H9 (cell line): Measurements from ENCODE around the gene KIF26A. TPM values are rescaled to one million over a fixed set of nuclear protein-coding genes. Genes with fewer than 3 reads are reported as not detected.

Source experiments
- DNase-seq: peaks from one replicate; pipeline ENCODE4 v3.0.0-alpha.2; 2017
- H2AFZ ChIP-seq: one replicate; pipeline ENCODE4 v1.6.1; 2013; ENCODE audit warnings: mild to moderate bottlenecking, low read length, control low read depth, moderate library complexity
- H2AK5ac ChIP-seq: 2 replicates; pipeline ENCODE4 v1.6.1; 2013; ENCODE audit warnings: low read length, control low read depth, mixed read lengths; ENCODE audit not compliant: insufficient read length
- H2BK120ac ChIP-seq: one replicate; pipeline ENCODE4 v1.6.1; 2013; ENCODE audit warnings: low read depth, mild to moderate bottlenecking, low read length, control low read depth, inconsistent platforms; ENCODE audit not compliant: poor library complexity, severe bottlenecking
- H2BK12ac ChIP-seq: 2 replicates; pipeline ENCODE4 v1.6.1; 2013; ENCODE audit warnings: low read length, control low read depth, mixed read lengths, low read depth; ENCODE audit not compliant: insufficient read length
- H2BK15ac ChIP-seq: 2 replicates; pipeline ENCODE4 v1.6.1; 2013; ENCODE audit warnings: low read depth, low read length, control low read depth
- H2BK20ac ChIP-seq: one replicate; pipeline ENCODE4 v1.6.1; 2013; ENCODE audit warnings: low read depth, mild to moderate bottlenecking, low read length, control low read depth, inconsistent platforms; ENCODE audit not compliant: poor library complexity, severe bottlenecking
- H2BK5ac ChIP-seq: 2 replicates; pipeline ENCODE4 v1.6.1; 2013; ENCODE audit warnings: low read length, control low read depth, mixed read lengths; ENCODE audit not compliant: insufficient read length
- H3K14ac ChIP-seq: 2 replicates; pipeline ENCODE4 v1.6.1; 2013; ENCODE audit warnings: low read length, control low read depth; ENCODE audit not compliant: insufficient read depth
- H3K18ac ChIP-seq: 2 replicates; pipeline ENCODE4 v1.6.1; 2013; ENCODE audit warnings: low read depth, mild to moderate bottlenecking, mixed read lengths, low read length, control low read depth; ENCODE audit not compliant: insufficient read length
- H3K23ac ChIP-seq: 2 replicates; pipeline ENCODE4 v1.6.1; 2013; ENCODE audit warnings: low read length, control low read depth, mixed read lengths, low read depth; ENCODE audit not compliant: insufficient read length
- H3K23me2 ChIP-seq: 2 replicates; pipeline ENCODE4 v1.6.1; 2013; ENCODE audit warnings: low read depth, mild to moderate bottlenecking, mixed read lengths, low read length, control low read depth; ENCODE audit not compliant: insufficient read length, poor library complexity, severe bottlenecking
- H3K27ac ChIP-seq: 2 replicates; pipeline ENCODE4 v1.5.1; 2013; ENCODE audit warnings: low read length, control low read depth, mixed read lengths, low read depth; ENCODE audit not compliant: insufficient read length
- H3K27me3 ChIP-seq: 2 replicates; pipeline ENCODE4 v1.6.1; 2013; ENCODE audit warnings: low read length, control low read depth, inconsistent platforms; ENCODE audit not compliant: insufficient read depth
- H3K4ac ChIP-seq: 2 replicates; pipeline ENCODE4 v1.6.1; 2013; ENCODE audit warnings: low read depth, mild to moderate bottlenecking, control low read depth, inconsistent platforms, low read length, moderate library complexity
- H3K4me1 ChIP-seq: 2 replicates; pipeline ENCODE4 v1.6.1; 2013; ENCODE audit warnings: low read length, control low read depth, inconsistent platforms; ENCODE audit not compliant: insufficient read depth
- H3K4me2 ChIP-seq: 2 replicates; pipeline ENCODE4 v1.6.1; 2013; ENCODE audit warnings: low read length, control low read depth, mixed read lengths; ENCODE audit not compliant: insufficient read length, insufficient read depth
- H3K56ac ChIP-seq: 2 replicates; pipeline ENCODE4 v1.6.1; 2013; ENCODE audit warnings: low read depth, mild to moderate bottlenecking, mixed read lengths, low read length, control low read depth; ENCODE audit not compliant: insufficient read length
- H3K79me1 ChIP-seq: 2 replicates; pipeline ENCODE4 v1.6.1; 2013; ENCODE audit warnings: low read depth, mild to moderate bottlenecking, moderate library complexity, low read length, control low read depth, inconsistent platforms; ENCODE audit not compliant: insufficient read depth, poor library complexity, severe bottlenecking
- H3K79me2 ChIP-seq: 2 replicates; pipeline ENCODE4 v1.6.1; 2013; ENCODE audit warnings: low read length, control low read depth, inconsistent platforms; ENCODE audit not compliant: insufficient read depth
- H3K9ac ChIP-seq: 2 replicates; pipeline ENCODE4 v1.6.1; 2013; ENCODE audit warnings: low read length, control low read depth, mixed read lengths; ENCODE audit not compliant: insufficient read length; ENCODE audit errors: extremely low read depth
- H3K9me3 ChIP-seq: one replicate; pipeline ENCODE4 v1.6.1; 2013; ENCODE audit warnings: low read depth, low read length, inconsistent platforms; ENCODE audit not compliant: control insufficient read depth
- H3T11ph ChIP-seq: one replicate; pipeline ENCODE4 v1.6.1; 2013; ENCODE audit warnings: mild to moderate bottlenecking, low read length, control low read depth, inconsistent platforms
- H4K20me1 ChIP-seq: one replicate; pipeline ENCODE4 v1.6.1; 2013; ENCODE audit not compliant: control insufficient read depth, insufficient read length, insufficient read depth
- H4K5ac ChIP-seq: 2 replicates; pipeline ENCODE4 v1.6.1; 2013; ENCODE audit warnings: low read depth, mild to moderate bottlenecking, mixed read lengths, low read length, control low read depth; ENCODE audit not compliant: insufficient read length
- H4K8ac ChIP-seq: replicated peaks from 2 replicates; pipeline ENCODE4 v1.6.1; 2013; ENCODE audit warnings: low read length, control low read depth, mixed read lengths, low read depth; ENCODE audit not compliant: insufficient read length
- H4K91ac ChIP-seq: 2 replicates; pipeline ENCODE4 v1.6.1; 2013; ENCODE audit warnings: low read depth, mild to moderate bottlenecking, moderate library complexity, mixed read lengths, low read length, control low read depth; ENCODE audit not compliant: insufficient read length
- H3K27ac Mint-ChIP-seq, 3 experiments: 2 replicates in 2 of 3; 3 replicates in 1 of 3; pipeline ENCODE4 v1.8.0; 2020 to 2021; ENCODE audit warnings: mixed read lengths in 3 of 3, mild to moderate bottlenecking in 1 of 3, moderate library complexity in 1 of 3
- H3K27me3 Mint-ChIP-seq: 2 replicates; pipeline ENCODE4 v1.8.0; 2021; ENCODE audit warnings: low read depth, mild to moderate bottlenecking, moderate library complexity, mixed read lengths
- H3K36me3 Mint-ChIP-seq, 3 experiments: 2 replicates in 2 of 3; 3 replicates in 1 of 3; pipeline ENCODE4 v1.8.0; 2020 to 2021; ENCODE audit warnings: low read depth in 3 of 3, mixed read lengths in 3 of 3; ENCODE audit not compliant: insufficient read depth in 1 of 3
- H3K4me1 Mint-ChIP-seq, 2 experiments: 2 replicates each; pipeline ENCODE4 v1.8.0; 2020; ENCODE audit warnings: mixed read lengths in 2 of 2
- H3K4me3 Mint-ChIP-seq, 2 experiments: 2 replicates in 1 of 2; 3 replicates in 1 of 2; pipeline ENCODE4 v1.8.0; 2020 to 2021; ENCODE audit warnings: mild to moderate bottlenecking in 2 of 2, mixed read lengths in 2 of 2, moderate library complexity in 1 of 2
- H3K9me3 Mint-ChIP-seq, 2 experiments: 2 replicates in 1 of 2; 3 replicates in 1 of 2; pipeline ENCODE4 v1.8.0; 2020; ENCODE audit warnings: mild to moderate bottlenecking in 2 of 2, mixed read lengths in 2 of 2, moderate library complexity in 1 of 2
- CTCF ChIP-seq: fragments of 200-600 bp; sonication (generic); conservative IDR thresholded peaks from 3 replicates; pipeline ENCODE4 v1.8.0; 2021; ENCODE audit warnings: antibody characterized with exemption, mild to moderate bottlenecking
- WGBS: extraction: QIAGEN DNeasy Blood & Tissue Kit; methylation state at CpG from one replicate; pipeline ENCODE4 v1.1.7; 2013; ENCODE audit warnings: missing lambda C conversion rate, low lambda C conversion rate, mixed read lengths; ENCODE audit not compliant: insufficient read length; ENCODE audit errors: extremely low coverage; 5-methylcytosine and 5-hydroxymethylcytosine counted together
- total RNA-seq: library from RNA; stranded (reverse); gene quantifications from 2 replicates; pipeline ENCODE4 v1.2.1, GENCODE V29; 2021

The KIF26A gene
- total RNA-seq, 1 experiment from 2014 or later: 44.2 TPM

GRCh38 chr14:104117341-104118005 lies 20.9 kb upstream of the KIF26A start:
- Histone ChIP-seq H3K27ac (no peak overlapping the region), H3K27me3 (peaks cover 7% of the 10 kb centered on the region; the same call in 1 of the 2 replicates)
- peak; percentile 36 for DNase-seq

More at GRCh38 chr14:104117341-104118005, 20.9 kb upstream of the KIF26A start:
- Histone ChIP-seq H3K23me2 (peaks cover 7% of the 10 kb centered on the region), H3K79me2 (no peaks in the 10 kb centered on the region), H3K14ac (no peak overlapping the region; the same call in 1 of the 2 replicates), H2BK120ac (no peak overlapping the region), H3K4ac (no peak overlapping the region), H3K56ac (no peak overlapping the region), H4K8ac (no peak overlapping the region), H4K5ac (no peak overlapping the region), H2BK5ac (no peak overlapping the region), H4K20me1 (no peaks in the 10 kb centered on the region), H2BK12ac (no peak overlapping the region), H3K9ac (no peak overlapping the region), H2AFZ (no peak overlapping the region), H3K4me1 (no peaks in the 10 kb centered on the region; the same call in 1 of the 2 replicates), H2AK5ac (no peak overlapping the region), H4K91ac (no peak overlapping the region), H2BK15ac (no peak overlapping the region), H3K9me3 (no peaks in the 10 kb centered on the region), H3K79me1 (no peaks in the 10 kb centered on the region), H3K23ac (no peak overlapping the region), H3T11ph (no peak overlapping the region), H3K18ac (no peak overlapping the region), H2BK20ac (no peak overlapping the region), H3K4me2 (peak overlapping the region; percentile 33)
- Mint-ChIP-seq H3K9me3 (no peaks in the 10 kb centered on the region; a peak in 1 of 5 replicates), H3K4me3 (peak overlapping the region; percentile 52 to 78; a peak in 4 of 5 replicates), H3K4me1 (peaks cover 3% of the 10 kb centered on the region in 2 experiments; a peak in 3 of 4 replicates), H3K36me3 (no peaks in the 10 kb centered on the region; a peak in 1 of 7 replicates), H3K27me3 (peaks cover 64% of the 10 kb centered on the region), H3K27ac (no peak overlapping the region)
- no peak for TF ChIP-seq CTCF
- no CpG with 5 or more reads among the region's 71 CpGs for WGBS
